Fibroblast of villous mesenchyme (primary cell): ENCODE results near the gene LRRC47. TPM values are rescaled to one million over a fixed set of nuclear protein-coding genes. Genes with fewer than 3 reads are reported as not detected.
A peak's percentile ranks its signal among the peaks of the same experiment; 100 is the strongest.
"Not testable (repeated sequence)": the region's sequence is repeated elsewhere in the genome, so short reads cannot be mapped to it uniquely, and the experiment has no call there.

Experiments used
- DNase-seq: peaks from one replicate; pipeline ENCODE4 v3.0.0-alpha.2; 2010; ENCODE audit warnings: low read depth
- H3K4me3 ChIP-seq: 2 replicates; pipeline ENCODE4 v1.5.1; 2011; ENCODE audit warnings: low read depth, mild to moderate bottlenecking, low read length
- CTCF ChIP-seq: IDR thresholded peaks from 2 replicates; pipeline ENCODE4 v1.5.1; 2012; ENCODE audit warnings: low read depth, mild to moderate bottlenecking, low read length; ENCODE audit not compliant: insufficient read depth
- total RNA-seq: library from RNA; depleted of rRNA; stranded (reverse); fragments of >200 nt; gene quantifications from 2 replicates; pipeline ENCODE4 v1.2.3, GENCODE V29; 2012

Gene LRRC47
- total RNA-seq, 1 donor: 31.1 TPM

GRCh38 chr1:3752400-3752945, 43.8 kb downstream of the LRRC47 start, which contains the start of gene CCDC27:
Gene CCDC27, plus strand, starts transcription at chr1:3752450. Its CDS starts 32 bp downstream, at chr1:3752482.
- no peak within 1 kb of the TSS for H3K4me3 ChIP-seq
- no peak for DNase-seq
- no peak for TF ChIP-seq CTCF

DNA sequence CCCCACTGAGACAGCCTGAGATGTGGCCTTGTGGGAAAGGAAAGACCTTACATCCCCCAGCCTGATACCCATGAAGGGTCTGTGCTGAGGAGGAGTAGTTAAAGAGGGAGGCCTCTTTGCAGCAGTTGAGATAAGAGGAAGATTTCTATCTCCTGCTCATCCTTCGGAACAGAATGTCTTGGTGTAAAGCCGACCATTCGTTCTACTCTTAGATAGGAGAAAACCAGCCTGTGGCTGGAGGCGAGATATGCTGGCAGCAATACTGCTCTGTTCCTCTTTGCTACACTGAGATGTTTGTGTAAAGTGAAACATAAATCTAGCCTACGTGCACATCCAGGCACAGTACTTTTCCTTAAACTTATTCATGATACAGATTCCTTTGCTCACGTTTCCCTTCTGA, 45.6 kb downstream of the LRRC47 start:
- no peak overlapping the region for H3K4me3 ChIP-seq
- no peak for DNase-seq
- no peak for TF ChIP-seq CTCF

DNA sequence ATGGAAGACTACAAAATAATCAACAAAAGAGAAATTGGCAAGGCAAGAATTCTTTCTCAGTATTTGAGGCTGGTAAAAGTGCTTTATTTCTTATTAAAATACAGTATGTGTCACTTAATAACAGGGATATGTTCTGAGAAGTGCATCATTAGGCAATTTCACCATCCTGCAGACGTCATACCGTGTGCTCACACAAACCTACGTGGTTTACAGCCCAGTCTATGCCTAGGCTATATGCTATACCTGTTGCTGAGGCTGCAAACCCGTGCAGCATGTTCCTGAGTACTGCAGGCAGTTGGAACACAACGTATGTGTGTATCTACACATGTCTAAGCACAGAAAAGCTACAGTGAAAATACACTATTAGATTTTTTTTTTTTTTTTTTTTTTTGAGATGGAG, 46.8 kb downstream of the LRRC47 start:
- no peak for DNase-seq
- TF ChIP-seq CTCF: no peak
- no peak overlapping the region for H3K4me3 ChIP-seq

- DNase-seq, H3K4me3 ChIP-seq: not testable (repeated sequence)
Observed at GRCh38 chr1:3748316-3748900, 47.9 kb downstream of the LRRC47 start.

DNA sequence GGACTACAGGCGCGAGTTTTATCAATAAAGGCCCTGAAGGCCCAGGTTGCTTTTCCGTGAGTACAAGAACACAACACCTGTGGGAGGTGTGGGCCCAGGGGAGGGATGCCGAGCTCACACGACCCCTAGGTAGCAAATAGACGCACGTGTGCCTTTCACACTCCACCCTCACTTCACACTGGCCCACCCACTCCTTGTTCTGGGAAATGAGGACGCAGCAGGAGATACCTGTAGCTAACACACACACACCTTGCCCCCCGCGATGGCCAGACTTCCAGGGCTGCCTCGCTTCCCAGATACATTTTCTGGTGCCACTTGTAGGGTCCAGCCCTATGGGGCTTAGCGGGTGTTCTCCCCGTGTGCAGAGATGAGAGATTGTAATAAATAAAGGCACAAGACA, 48.4 kb downstream of the LRRC47 start:
- TF ChIP-seq CTCF: no peak
- no peak for DNase-seq
- peak overlapping the region; percentile 71 for H3K4me3 ChIP-seq

DNA sequence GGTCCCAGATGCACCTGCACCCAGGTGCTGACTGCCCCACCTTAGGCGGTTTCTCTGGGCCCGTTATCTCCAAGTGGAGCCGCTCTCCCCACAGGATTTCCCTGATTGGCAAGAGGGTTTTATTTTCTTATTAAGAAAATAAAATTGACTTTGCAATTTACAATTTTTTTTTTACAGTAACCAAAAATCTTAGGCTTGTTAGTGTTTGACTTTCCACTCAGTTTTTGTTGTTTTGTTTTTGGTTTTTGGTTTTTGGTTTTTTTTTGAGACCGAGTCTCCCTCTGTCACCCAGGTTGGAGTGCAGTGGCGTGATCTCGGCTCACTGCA, 48.8 kb downstream of the LRRC47 start:
- DNase-seq: no peak
- H3K4me3 ChIP-seq: peak overlapping the region; percentile 71
- TF ChIP-seq CTCF: no peak

- no peak for TF ChIP-seq CTCF
- DNase-seq: peak; percentile 71
- peak overlapping the region; percentile 71 for H3K4me3 ChIP-seq
Observed at GRCh38 chr1:3746830-3747521, 49.3 kb downstream of the LRRC47 start.
